Right lobe of liver (tissue), 4 donors: ENCODE measurements around the gene DIP2C.

Source experiments
- CTCF ChIP-seq, 4 donors: fragments of 200-600 bp in 3 of 4; fragments of 450-650 bp in 1 of 4; IDR thresholded peaks; one replicate each; pipeline versions ENCODE4 v1.5.1 to v1.8.0; 2016 to 2022; ENCODE audit warnings: antibody characterized with exemption in 4 of 4, mild to moderate bottlenecking in 2 of 4
- POLR2A ChIP-seq: fragments of 450-650 bp; IDR thresholded peaks from one replicate; pipeline ENCODE4 v1.6.1; 2017; ENCODE audit warnings: antibody characterized with exemption, mild to moderate bottlenecking
- donor health status: DM: no; HTN: no; CAD: no.
- donor health status: DM: no; HTN: no; CAD: no.
- donor health status: DM: no; HTN: yes; CAD: no.

GRCh38 chr10:620417-620816 is 69.1 kb downstream of the DIP2C start:
- TF ChIP-seq POLR2A (no peak), CTCF (IDR thresholded peaks at IDR 0.05) (no peak)
